ENCODE results near the gene NEU1. TPM values are rescaled to one million over a fixed set of nuclear protein-coding genes. Genes with fewer than 3 reads are reported as not detected.

Gene NEU1
- total and polyA plus RNA-seq, 2 of the 8 experiments (the other 6 are each of a cell fraction or from before 2014, with no cell fraction given), result 41.2 to 72.1 TPM

DNA sequence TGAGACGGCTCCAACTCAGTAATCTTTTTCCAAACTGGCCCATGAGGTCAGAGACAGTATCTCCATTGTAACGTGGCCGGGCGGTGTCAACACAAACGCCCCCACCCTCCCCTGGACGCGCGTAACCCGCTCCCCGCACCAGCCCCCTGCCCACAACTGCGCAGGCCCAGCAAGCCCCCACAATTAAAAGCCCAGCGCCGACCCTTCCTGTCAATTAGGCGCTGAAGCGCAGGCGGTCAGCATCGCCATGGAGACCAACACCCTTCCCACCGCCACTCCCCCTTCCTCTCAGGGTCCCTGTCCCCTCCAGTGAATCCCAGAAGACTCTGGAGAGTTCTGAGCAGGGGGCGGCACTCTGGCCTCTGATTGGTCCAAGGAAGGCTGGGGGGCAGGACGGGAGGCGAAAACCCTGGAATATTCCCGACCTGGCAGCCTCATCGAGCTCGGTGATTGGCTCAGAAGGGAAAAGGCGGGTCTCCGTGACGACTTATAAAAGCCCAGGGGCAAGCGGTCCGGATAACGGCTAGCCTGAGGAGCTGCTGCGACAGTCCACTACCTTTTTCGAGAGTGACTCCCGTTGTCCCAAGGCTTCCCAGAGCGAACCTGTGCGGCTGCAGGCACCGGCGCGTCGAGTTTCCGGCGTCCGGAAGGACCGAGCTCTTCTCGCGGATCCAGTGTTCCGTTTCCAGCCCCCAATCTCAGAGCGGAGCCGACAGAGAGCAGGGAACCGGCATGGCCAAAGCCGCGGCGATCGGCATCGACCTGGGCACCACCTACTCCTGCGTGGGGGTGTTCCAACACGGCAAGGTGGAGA, 47.4 kb downstream of the NEU1 start, which contains the start of the genes HSPA1A and HSPA1L:
Gene HSPA1A (plus strand): TSS at position 519 of the 814 bp plus-strand sequence. CDS start 214 bp downstream, at position 733.
Gene HSPA1L (minus strand): TSS at position 259 of the 814 bp plus-strand sequence. CDS start 3,311 bp downstream, outside the sequence.
- no peak within 1 kb of the TSS for H3K56ac ChIP-seq (replicated peaks; ENCODE audit: insufficient read length, low read depth, low read length)
- no peak within 1 kb of the TSS for H4K91ac ChIP-seq (replicated peaks; ENCODE audit: insufficient read length, low read length)
- H3K14ac ChIP-seq (ENCODE audit: insufficient read length), result no peak within 1 kb of the TSS
- peak within 1 kb of the TSS; percentile 54 to 77 (median 65) for H3K4me3 ChIP-seq (ENCODE audit: extremely low read depth in 1 of 4, insufficient read depth in 2 of 4, low read depth in 3 of 4, low read length in 4 of 4)
- H3K27me3 ChIP-seq (replicated peaks in 1 of 4; ENCODE audit: control insufficient read depth in 3 of 4, extremely low read depth in 1 of 4, insufficient read depth in 3 of 4, low read length in 3 of 4), result no peaks in the 10 kb centered on the region
- H4K8ac ChIP-seq (ENCODE audit: extremely low read depth, insufficient read depth, low read length), result 0 out of 2 replicates have a peak within 1 kb of the TSS, but pooled peaks have one; percentile 42
- H3K23me2 ChIP-seq (ENCODE audit: low read depth, low read length), result peaks cover 8% of the 10 kb centered on the region
- WGBS, 2 experiments (ENCODE audit: extremely low coverage in 1 of 2, insufficient coverage in 1 of 2, insufficient read length in 1 of 2, insufficient replicate concordance in 2 of 2, low coverage in 1 of 2, low lambda C conversion rate in 2 of 2, missing lambda C conversion rate in 1 of 2), result 2% methylated on average over 54 of the region's 56 CpGs; no CpG with 5 or more reads in 1 of the 2 experiments
- no peak within 1 kb of the TSS for H4K5ac ChIP-seq (ENCODE audit: insufficient read length, low read depth, low read length)
- H4K20me1 ChIP-seq (replicated peaks in 1 of 2; ENCODE audit: control insufficient read depth in 1 of 2, insufficient read depth in 2 of 2, low read length in 2 of 2), result no peaks in the 10 kb centered on the region
- FAIRE-seq (no peak), DNase-seq (ENCODE audit: low read depth in 1 of 2, low spot score in 2 of 2) (peak; percentile 91 to 93)
- H3K4ac ChIP-seq (replicated peaks; ENCODE audit: insufficient read length, low read depth, low read length), result no peak within 1 kb of the TSS
- CTCF ChIA-PET (ENCODE audit: partially characterized antibody), result interaction anchor here (1.1 to 3.6 kb wide), 2 partner anchors 11 to 18 kb away, joined by 3 to 28 read pairs; partner anchors contain the start of gene VARS1
- H2BK15ac ChIP-seq (ENCODE audit: low read length), result no peak within 1 kb of the TSS
- no peak within 1 kb of the TSS for H2AFZ ChIP-seq (ENCODE audit: low read length)
- peaks cover 0 to 5% of the 10 kb centered on the region in 2 experiments; a peak in 1 of 4 replicates for H3K79me2 ChIP-seq (ENCODE audit: control insufficient read depth in 1 of 2, insufficient read depth in 2 of 2, low read length in 2 of 2)
- peaks cover 2% of the 10 kb centered on the region; the same call in 1 of the 2 replicates for H3K79me1 ChIP-seq (ENCODE audit: low read depth, low read length)
- H3K4me2 ChIP-seq (ENCODE audit: insufficient read depth in 1 of 2, low read depth in 2 of 2, low read length in 2 of 2), result peak within 1 kb of the TSS; percentile 71 to 95
- H3K9me3 ChIP-seq (ENCODE audit: insufficient read depth in 2 of 2, low read depth in 1 of 2, low read length in 1 of 2), result no peaks in the 10 kb centered on the region
- no peak within 1 kb of the TSS for H2BK20ac ChIP-seq (ENCODE audit: low read length)
- no peak within 1 kb of the TSS; the same call in none of the 2 replicates for H3K18ac ChIP-seq (ENCODE audit: extremely low read depth, low read length)
- no peak within 1 kb of the TSS for H3K23ac ChIP-seq (ENCODE audit: insufficient read length)
- H2AK5ac ChIP-seq (ENCODE audit: low read depth, low read length), result no peak within 1 kb of the TSS
- H2BK5ac ChIP-seq (ENCODE audit: low read depth, low read length), result peak within 1 kb of the TSS; percentile 55; the same call in 1 of the 2 replicates
- no peaks in the 10 kb centered on the region for H3K36me3 ChIP-seq (ENCODE audit: control insufficient read depth in 2 of 4, insufficient read depth in 4 of 4, low read length in 3 of 4)
- no peak within 1 kb of the TSS for H2BK120ac ChIP-seq (replicated peaks; ENCODE audit: low read depth, low read length)
- H3K27ac ChIP-seq (ENCODE audit: low read depth, low read length), result peak within 1 kb of the TSS; percentile 37; the same call in 1 of the 2 replicates
- H3K4me1 ChIP-seq (replicated peaks in 1 of 4; ENCODE audit: control insufficient read depth in 3 of 4, insufficient read depth in 4 of 4, low read length in 3 of 4), result peaks cover 0 to 5% (median 3%) of the 10 kb centered on the region in 4 experiments; a peak in 5 of 7 replicates
- POLR2A ChIA-PET (ENCODE audit: partially characterized antibody), result interaction anchor here (0.6 to 6.3 kb wide), 23 partner anchors 9 to 1498 kb away, joined by 3 to 119 read pairs (median 4); partner anchors contain the start of genes BAG6, C6orf47, HSPA1B and LSM2
- H3K9ac ChIP-seq (replicated peaks in 1 of 4; ENCODE audit: extremely low read depth in 1 of 4, low read depth in 3 of 4, low read length in 3 of 4), result peak within 1 kb of the TSS in 3 of 4 experiments; percentile 54 to 69 (median 57); a peak in 6 of 7 replicates
- no peak within 1 kb of the TSS for H2BK12ac ChIP-seq (ENCODE audit: low read depth, low read length)
- TF ChIP-seq, protein P1, sequence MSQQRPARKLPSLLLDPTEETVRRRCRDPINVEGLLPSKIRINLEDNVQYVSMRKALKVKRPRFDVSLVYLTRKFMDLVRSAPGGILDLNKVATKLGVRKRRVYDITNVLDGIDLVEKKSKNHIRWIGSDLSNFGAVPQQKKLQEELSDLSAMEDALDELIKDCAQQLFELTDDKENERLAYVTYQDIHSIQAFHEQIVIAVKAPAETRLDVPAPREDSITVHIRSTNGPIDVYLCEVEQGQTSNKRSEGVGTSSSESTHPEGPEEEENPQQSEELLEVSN (IDR thresholded peaks at IDR 0.05), result no peak
- TF ChIP-seq TAF7 (optimal IDR thresholded peaks at IDR 0.05; ENCODE audit: borderline replicate concordance, low read depth, low read length) (peak; percentile 55), KDM5A (IDR thresholded peaks at IDR 0.05; ENCODE audit: low read length) (no peak), POLR2A (IDR thresholded peaks at IDR 0.05; ENCODE audit: control extremely low read depth in 1 of 2, low read depth in 2 of 2, low read length in 2 of 2) (peak; percentile 97), TBP (IDR thresholded peaks at IDR 0.05; ENCODE audit: low read depth, low read length) (peak; percentile 96), SIN3A (conservative IDR thresholded peaks at IDR 0.05 in 1 of 2, IDR thresholded peaks at IDR 0.05 in 1 of 2; ENCODE audit: low read depth in 1 of 2, low read length in 2 of 2) (peak; percentile 49 to 68; a peak in 2 of 4 replicates), POLR2AphosphoS5 (IDR thresholded peaks at IDR 0.05; ENCODE audit: low read depth, low read length) (peak; percentile 98), ZNF274 (IDR thresholded peaks at IDR 0.05; ENCODE audit: borderline replicate concordance, extremely low read depth, low read length) (no peak), SP1 (IDR thresholded peaks at IDR 0.05; ENCODE audit: low read depth, low read length) (peak; percentile 68; the same call in 1 of the 2 replicates), NRF1 (IDR thresholded peaks at IDR 0.05; ENCODE audit: low read depth, low read length) (peak; percentile 19; the same call in 1 of the 2 replicates), SP4 (IDR thresholded peaks at IDR 0.05; ENCODE audit: low read length) (peak; percentile 47; the same call in 1 of the 2 replicates)
